ENCODE measurements around the gene MTX1.

Gene MTX1

DNA sequence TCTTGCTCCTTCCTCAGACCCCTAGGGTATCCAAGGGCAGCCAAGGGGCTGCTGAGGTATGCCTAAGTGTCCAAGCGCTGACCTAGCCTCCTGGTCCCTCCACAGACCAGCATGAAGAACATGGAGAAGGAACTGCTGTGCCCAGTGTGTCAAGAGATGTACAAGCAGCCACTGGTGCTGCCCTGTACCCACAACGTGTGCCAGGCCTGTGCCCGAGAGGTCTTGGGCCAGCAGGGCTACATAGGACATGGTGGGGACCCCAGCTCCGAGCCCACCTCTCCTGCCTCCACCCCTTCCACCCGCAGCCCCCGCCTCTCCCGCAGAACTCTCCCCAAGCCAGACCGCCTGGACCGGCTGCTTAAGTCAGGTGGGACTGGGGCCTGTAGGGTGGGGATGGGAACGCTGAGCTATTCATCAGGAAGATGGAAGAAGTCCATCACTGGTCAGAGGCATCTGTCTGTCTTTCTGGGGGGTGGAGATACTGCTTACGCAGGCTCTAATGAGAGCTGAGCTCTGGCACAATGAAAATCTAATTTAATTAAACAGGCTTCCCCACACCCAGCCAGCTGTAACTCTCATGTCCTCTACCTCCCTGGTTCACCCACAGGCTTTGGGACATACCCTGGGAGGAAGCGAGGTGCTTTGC is 33.1 kb upstream of the MTX1 start:
- Histone ChIP-seq H3K4me3 (ENCODE audit: insufficient read length, low read depth) (peak overlapping the region; percentile 91), H3K9ac (ENCODE audit: insufficient read length, low read depth) (peak overlapping the region; percentile 81), H3K9me3 (ENCODE audit: insufficient read depth, low read length) (no peaks in the 10 kb centered on the region), H3K27me3 (ENCODE audit: insufficient read depth, insufficient read length) (peaks cover 8% of the 10 kb centered on the region), H3K36me3 (ENCODE audit: insufficient read depth, insufficient read length, low read length) (peaks cover 49% of the 10 kb centered on the region), H3K4me1 (ENCODE audit: insufficient read depth, insufficient read length) (peaks cover 13% of the 10 kb centered on the region)
- TF ChIP-seq ZNF274 (IDR thresholded peaks at IDR 0.05; ENCODE audit: low read depth, low read length) (no peak), YY1 (IDR thresholded peaks at IDR 0.05; ENCODE audit: insufficient read depth, insufficient read length) (no peak), SUZ12 (IDR thresholded peaks at IDR 0.05; ENCODE audit: extremely low read depth, insufficient read depth, insufficient read length) (no peak)
- DNase-seq (ENCODE audit: low read depth, low spot score) = no peak

DNA sequence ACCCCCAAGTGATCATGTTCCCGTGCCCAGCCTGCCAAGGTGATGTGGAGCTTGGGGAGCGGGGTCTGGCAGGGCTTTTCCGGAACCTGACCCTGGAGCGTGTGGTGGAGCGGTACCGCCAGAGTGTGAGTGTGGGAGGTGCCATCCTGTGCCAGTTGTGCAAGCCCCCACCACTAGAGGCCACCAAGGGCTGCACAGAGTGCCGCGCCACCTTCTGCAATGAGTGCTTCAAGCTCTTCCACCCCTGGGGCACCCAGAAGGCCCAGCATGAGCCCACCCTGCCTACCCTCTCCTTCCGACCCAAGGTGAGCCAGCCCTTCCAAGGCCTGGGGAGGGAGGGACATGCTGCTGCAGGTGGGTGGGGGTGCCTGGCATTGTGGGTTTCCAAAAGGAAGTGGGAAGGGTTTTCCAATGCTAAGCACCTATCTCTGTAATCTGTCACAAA is 32.5 kb upstream of the MTX1 start:
- Histone ChIP-seq H3K9ac (ENCODE audit: insufficient read length, low read depth) (no peak overlapping the region), H3K9me3 (ENCODE audit: insufficient read depth, low read length) (no peaks in the 10 kb centered on the region), H3K36me3 (ENCODE audit: insufficient read depth, insufficient read length, low read length) (peaks cover 44% of the 10 kb centered on the region), H3K4me1 (ENCODE audit: insufficient read depth, insufficient read length) (peaks cover 13% of the 10 kb centered on the region), H3K4me3 (ENCODE audit: insufficient read length, low read depth) (no peak overlapping the region), H3K27me3 (ENCODE audit: insufficient read depth, insufficient read length) (peaks cover 8% of the 10 kb centered on the region)
- no peak for DNase-seq (ENCODE audit: low read depth, low spot score)
- TF ChIP-seq YY1 (IDR thresholded peaks at IDR 0.05; ENCODE audit: insufficient read depth, insufficient read length) (no peak), ZNF274 (IDR thresholded peaks at IDR 0.05; ENCODE audit: low read depth, low read length) (no peak), SUZ12 (IDR thresholded peaks at IDR 0.05; ENCODE audit: extremely low read depth, insufficient read depth, insufficient read length) (no peak)

DNA sequence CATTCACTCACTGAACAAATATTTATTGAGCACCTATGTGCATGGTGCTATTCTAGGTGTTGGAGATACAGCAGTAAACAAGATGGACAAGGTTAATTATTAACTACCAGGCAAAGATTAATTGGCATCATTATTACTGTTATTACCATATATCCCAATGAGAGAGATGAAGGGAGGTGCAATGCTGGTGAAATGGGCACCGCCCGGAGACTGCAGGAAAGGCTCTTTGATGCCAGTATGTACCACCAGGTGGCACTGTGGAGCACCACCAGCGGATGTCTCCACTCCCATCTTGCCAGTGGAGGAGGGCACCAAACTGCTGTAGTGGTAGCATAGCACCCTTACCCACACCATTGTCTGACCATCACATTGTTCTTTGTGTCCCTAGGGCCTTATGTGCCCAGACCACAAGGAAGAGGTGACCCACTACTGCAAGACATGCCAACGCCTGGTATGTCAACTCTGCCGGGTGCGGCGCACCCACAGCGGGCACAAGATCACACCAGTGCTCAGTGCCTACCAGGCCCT is 31.9 kb upstream of the MTX1 start:
- Histone ChIP-seq H3K4me1 (ENCODE audit: insufficient read depth, insufficient read length) (peaks cover 13% of the 10 kb centered on the region), H3K4me3 (ENCODE audit: insufficient read length, low read depth) (no peak overlapping the region), H3K9me3 (ENCODE audit: insufficient read depth, low read length) (no peaks in the 10 kb centered on the region), H3K27me3 (ENCODE audit: insufficient read depth, insufficient read length) (peaks cover 8% of the 10 kb centered on the region), H3K36me3 (ENCODE audit: insufficient read depth, insufficient read length, low read length) (peaks cover 42% of the 10 kb centered on the region), H3K9ac (ENCODE audit: insufficient read length, low read depth) (no peak overlapping the region)
- no peak for TF ChIP-seq SUZ12 (IDR thresholded peaks at IDR 0.05; ENCODE audit: extremely low read depth, insufficient read depth, insufficient read length)
- no peak for TF ChIP-seq ZNF274 (IDR thresholded peaks at IDR 0.05; ENCODE audit: low read depth, low read length)
- TF ChIP-seq YY1 (IDR thresholded peaks at IDR 0.05; ENCODE audit: insufficient read depth, insufficient read length) = no peak
- no peak for DNase-seq (ENCODE audit: low read depth, low spot score)

- TF ChIP-seq YY1 (IDR thresholded peaks at IDR 0.05; ENCODE audit: insufficient read depth, insufficient read length) = no peak
- no peak for TF ChIP-seq ZNF274 (IDR thresholded peaks at IDR 0.05; ENCODE audit: low read depth, low read length)
- TF ChIP-seq SUZ12 (IDR thresholded peaks at IDR 0.05; ENCODE audit: extremely low read depth, insufficient read depth, insufficient read length) = no peak
- H3K4me3 ChIP-seq (ENCODE audit: insufficient read length, low read depth) = no peak overlapping the region
- H3K36me3 ChIP-seq (ENCODE audit: insufficient read depth, insufficient read length, low read length) = peaks cover 42% of the 10 kb centered on the region
- DNase-seq (ENCODE audit: low read depth, low spot score) = no peak
- no peaks in the 10 kb centered on the region for H3K9me3 ChIP-seq (ENCODE audit: insufficient read depth, low read length)
- peaks cover 13% of the 10 kb centered on the region for H3K4me1 ChIP-seq (ENCODE audit: insufficient read depth, insufficient read length)
- H3K27me3 ChIP-seq (ENCODE audit: insufficient read depth, insufficient read length) = peaks cover 8% of the 10 kb centered on the region
- no peak overlapping the region for H3K9ac ChIP-seq (ENCODE audit: insufficient read length, low read depth)
These were observed 31.1 kb upstream of the MTX1 start for GRCh38 chr1:155177192-155177917.

- H3K27me3 ChIP-seq (ENCODE audit: insufficient read depth, insufficient read length) = peaks cover 8% of the 10 kb centered on the region
- TF ChIP-seq ZNF274 (IDR thresholded peaks at IDR 0.05; ENCODE audit: low read depth, low read length) = no peak
- no peak for TF ChIP-seq YY1 (IDR thresholded peaks at IDR 0.05; ENCODE audit: insufficient read depth, insufficient read length)
- TF ChIP-seq SUZ12 (IDR thresholded peaks at IDR 0.05; ENCODE audit: extremely low read depth, insufficient read depth, insufficient read length) = no peak
- H3K36me3 ChIP-seq (ENCODE audit: insufficient read depth, insufficient read length, low read length) = peaks cover 42% of the 10 kb centered on the region
- no peaks in the 10 kb centered on the region for H3K9me3 ChIP-seq (ENCODE audit: insufficient read depth, low read length)
- no peak overlapping the region for H3K9ac ChIP-seq (ENCODE audit: insufficient read length, low read depth)
- H3K4me3 ChIP-seq (ENCODE audit: insufficient read length, low read depth) = no peak overlapping the region
- H3K4me1 ChIP-seq (ENCODE audit: insufficient read depth, insufficient read length) = peaks cover 13% of the 10 kb centered on the region
- no peak for DNase-seq (ENCODE audit: low read depth, low spot score)
These were observed 30.6 kb upstream of the MTX1 start for GRCh38 chr1:155177918-155178281.

DNA sequence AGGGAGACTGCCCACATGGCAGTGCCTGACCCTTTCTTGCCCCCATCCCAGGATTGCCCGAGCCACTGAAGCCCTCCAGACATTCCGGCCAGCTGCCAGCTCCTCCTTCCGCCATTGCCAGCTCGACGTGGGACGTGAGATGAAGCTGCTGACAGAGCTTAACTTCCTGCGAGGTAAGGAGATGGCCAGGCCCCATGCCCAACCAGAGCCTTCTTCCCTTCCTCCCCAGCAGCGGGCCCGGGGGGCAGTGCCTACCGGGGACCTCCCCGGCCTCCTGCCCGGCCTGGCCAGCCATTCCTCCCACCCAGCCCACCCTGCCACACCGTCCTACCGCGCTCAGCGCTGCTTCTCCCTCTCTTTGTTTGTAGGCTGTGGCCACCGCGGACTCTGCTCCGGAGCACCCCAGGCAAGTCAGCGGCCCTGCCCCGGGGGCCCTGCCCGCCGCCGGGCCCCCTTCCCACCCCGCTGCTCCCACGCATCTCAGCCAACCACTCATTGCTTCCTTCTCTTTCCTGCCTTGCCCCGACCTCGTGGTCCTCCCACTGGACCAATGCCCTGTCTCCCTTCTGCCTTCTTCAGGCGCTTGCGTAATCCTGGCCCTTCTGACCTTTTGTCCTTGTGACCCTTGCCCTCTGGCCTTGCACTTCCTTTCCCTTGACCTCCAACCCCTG is 29.9 kb upstream of the MTX1 start:
- no peak for TF ChIP-seq SUZ12 (IDR thresholded peaks at IDR 0.05; ENCODE audit: extremely low read depth, insufficient read depth, insufficient read length)
- TF ChIP-seq ZNF274 (IDR thresholded peaks at IDR 0.05; ENCODE audit: low read depth, low read length) = no peak
- no peak for TF ChIP-seq YY1 (IDR thresholded peaks at IDR 0.05; ENCODE audit: insufficient read depth, insufficient read length)
- H3K36me3 ChIP-seq (ENCODE audit: insufficient read depth, insufficient read length, low read length) = peaks cover 45% of the 10 kb centered on the region
- peaks cover 13% of the 10 kb centered on the region for H3K4me1 ChIP-seq (ENCODE audit: insufficient read depth, insufficient read length)
- no peak overlapping the region for H3K4me3 ChIP-seq (ENCODE audit: insufficient read length, low read depth)
- no peak overlapping the region for H3K9ac ChIP-seq (ENCODE audit: insufficient read length, low read depth)
- no peaks in the 10 kb centered on the region for H3K9me3 ChIP-seq (ENCODE audit: insufficient read depth, low read length)
- H3K27me3 ChIP-seq (ENCODE audit: insufficient read depth, insufficient read length) = peaks cover 8% of the 10 kb centered on the region
- no peak for DNase-seq (ENCODE audit: low read depth, low spot score)
